Fibroblast of lung (primary cell): Measurements from ENCODE around the gene SLC25A3.

ENCODE experiments used
- EZH2 ChIP-seq: IDR thresholded peaks from 2 replicates; pipeline ENCODE4 v1.5.1; 2012; ENCODE audit warnings: low read length, control low read depth, mild to moderate bottlenecking; ENCODE audit errors: missing control alignments
- TF ChIP-seq, protein P1 (sequence below), 2 donors: IDR thresholded peaks in 1 of 2; conservative IDR thresholded peaks in 1 of 2; 1 replicate in 1 of 2; 2 replicates in 1 of 2; pipeline ENCODE4 v1.5.1; 2011 to 2012; ENCODE audit warnings: low read length in 2 of 2, control low read depth in 1 of 2, inconsistent platforms in 1 of 2, low read depth in 1 of 2, mild to moderate bottlenecking in 1 of 2

DNA sequence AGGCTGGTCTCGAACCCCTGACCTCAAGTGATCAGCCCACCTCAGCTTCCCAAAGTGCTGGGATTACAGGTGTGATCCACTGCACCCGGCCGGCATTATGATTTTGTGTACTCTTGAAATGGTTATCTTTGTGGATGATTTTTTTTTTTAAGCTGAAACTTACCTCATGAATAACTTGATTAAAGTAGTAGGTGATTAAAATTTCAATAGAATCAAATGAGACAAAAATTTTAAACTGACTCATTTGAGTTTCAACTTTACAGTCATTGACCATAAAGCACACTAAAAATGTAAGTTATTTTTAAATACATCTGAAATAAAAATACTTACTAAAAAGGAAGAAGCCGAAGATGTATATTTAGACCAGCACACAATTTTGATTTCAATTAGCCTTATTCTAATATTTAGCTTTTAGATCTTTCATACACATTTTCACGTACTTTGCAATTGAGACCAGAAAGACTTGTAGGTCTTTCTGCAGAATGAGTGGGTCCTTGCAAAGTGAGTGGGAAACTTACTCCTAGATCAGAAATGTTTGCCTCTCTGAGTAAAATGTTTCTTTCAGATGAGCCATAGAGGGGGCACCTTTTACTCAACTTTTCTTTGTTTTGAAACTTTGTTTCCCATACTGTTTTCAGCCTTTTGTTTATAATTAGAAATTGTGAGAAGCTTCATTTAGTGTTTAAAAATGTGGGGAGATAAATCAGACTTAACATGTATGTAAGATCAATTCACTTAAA lies 43.9 kb upstream of the SLC25A3 start:
- TF ChIP-seq, protein P1, sequence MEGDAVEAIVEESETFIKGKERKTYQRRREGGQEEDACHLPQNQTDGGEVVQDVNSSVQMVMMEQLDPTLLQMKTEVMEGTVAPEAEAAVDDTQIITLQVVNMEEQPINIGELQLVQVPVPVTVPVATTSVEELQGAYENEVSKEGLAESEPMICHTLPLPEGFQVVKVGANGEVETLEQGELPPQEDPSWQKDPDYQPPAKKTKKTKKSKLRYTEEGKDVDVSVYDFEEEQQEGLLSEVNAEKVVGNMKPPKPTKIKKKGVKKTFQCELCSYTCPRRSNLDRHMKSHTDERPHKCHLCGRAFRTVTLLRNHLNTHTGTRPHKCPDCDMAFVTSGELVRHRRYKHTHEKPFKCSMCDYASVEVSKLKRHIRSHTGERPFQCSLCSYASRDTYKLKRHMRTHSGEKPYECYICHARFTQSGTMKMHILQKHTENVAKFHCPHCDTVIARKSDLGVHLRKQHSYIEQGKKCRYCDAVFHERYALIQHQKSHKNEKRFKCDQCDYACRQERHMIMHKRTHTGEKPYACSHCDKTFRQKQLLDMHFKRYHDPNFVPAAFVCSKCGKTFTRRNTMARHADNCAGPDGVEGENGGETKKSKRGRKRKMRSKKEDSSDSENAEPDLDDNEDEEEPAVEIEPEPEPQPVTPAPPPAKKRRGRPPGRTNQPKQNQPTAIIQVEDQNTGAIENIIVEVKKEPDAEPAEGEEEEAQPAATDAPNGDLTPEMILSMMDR (conservative IDR thresholded peaks at IDR 0.05 in 1 of 2, IDR thresholded peaks at IDR 0.05 in 1 of 2; ENCODE audit: low read depth in 1 of 2, low read length in 2 of 2): no peak
- no peak for TF ChIP-seq EZH2
